ENCODE results near the gene ETV6. TPM values are rescaled to one million over a fixed set of nuclear protein-coding genes. Genes with fewer than 3 reads are reported as not detected.

The ETV6 gene
- total RNA-seq, 6 experiments from 2014 or later = 14.6 to 20.5 (median 16.6) TPM

DNA sequence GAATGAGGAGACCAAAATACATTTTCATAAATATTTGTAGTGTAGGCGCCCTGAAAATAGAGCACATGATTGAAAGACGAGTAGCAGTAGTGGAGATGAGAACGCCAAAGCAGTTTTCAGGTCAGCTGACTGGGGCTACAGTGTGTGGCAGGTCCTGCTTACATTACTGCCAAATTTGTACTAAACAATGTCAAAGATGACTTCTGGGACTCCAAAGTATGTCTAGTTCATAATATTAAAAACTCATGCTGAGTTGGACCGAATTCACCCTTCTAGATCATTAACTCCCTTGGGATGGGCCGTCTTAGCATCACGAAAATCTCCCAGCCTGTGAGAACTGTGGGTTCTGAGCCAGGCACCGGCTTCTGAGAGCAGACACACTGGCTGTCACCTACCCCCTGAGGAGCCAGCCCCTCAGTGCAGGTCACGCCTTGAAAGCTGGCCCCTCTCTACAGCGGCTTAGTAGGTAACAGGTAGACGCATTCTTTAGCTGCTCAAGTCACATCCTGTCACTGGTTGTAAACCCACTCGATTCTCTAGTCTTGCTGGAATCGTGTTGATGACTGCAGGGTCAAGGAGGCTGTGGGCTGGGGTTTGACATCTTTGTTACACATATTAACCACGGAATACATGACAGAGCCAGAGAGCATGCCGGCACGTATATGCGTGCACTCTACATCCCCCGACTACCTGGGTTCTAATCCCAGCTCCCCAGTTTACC lies 210.4 kb downstream of the ETV6 start:
- Mint-ChIP-seq H3K27me3 (ENCODE audit: insufficient read depth) (peaks cover 2% of the 10 kb centered on the region; the same call in 1 of the 2 replicates), H3K27ac (no peak overlapping the region), H3K4me1 (ENCODE audit: low read depth) (peaks cover 31% of the 10 kb centered on the region), H3K9me3 (no peaks in the 10 kb centered on the region), H3K4me3 (no peak overlapping the region), H3K36me3 (ENCODE audit: low read depth) (peaks cover 26% of the 10 kb centered on the region)
- DNase-seq = no peak
- TF ChIP-seq, protein P1, sequence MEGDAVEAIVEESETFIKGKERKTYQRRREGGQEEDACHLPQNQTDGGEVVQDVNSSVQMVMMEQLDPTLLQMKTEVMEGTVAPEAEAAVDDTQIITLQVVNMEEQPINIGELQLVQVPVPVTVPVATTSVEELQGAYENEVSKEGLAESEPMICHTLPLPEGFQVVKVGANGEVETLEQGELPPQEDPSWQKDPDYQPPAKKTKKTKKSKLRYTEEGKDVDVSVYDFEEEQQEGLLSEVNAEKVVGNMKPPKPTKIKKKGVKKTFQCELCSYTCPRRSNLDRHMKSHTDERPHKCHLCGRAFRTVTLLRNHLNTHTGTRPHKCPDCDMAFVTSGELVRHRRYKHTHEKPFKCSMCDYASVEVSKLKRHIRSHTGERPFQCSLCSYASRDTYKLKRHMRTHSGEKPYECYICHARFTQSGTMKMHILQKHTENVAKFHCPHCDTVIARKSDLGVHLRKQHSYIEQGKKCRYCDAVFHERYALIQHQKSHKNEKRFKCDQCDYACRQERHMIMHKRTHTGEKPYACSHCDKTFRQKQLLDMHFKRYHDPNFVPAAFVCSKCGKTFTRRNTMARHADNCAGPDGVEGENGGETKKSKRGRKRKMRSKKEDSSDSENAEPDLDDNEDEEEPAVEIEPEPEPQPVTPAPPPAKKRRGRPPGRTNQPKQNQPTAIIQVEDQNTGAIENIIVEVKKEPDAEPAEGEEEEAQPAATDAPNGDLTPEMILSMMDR (IDR thresholded peaks at IDR 0.05) = no peak

DNA sequence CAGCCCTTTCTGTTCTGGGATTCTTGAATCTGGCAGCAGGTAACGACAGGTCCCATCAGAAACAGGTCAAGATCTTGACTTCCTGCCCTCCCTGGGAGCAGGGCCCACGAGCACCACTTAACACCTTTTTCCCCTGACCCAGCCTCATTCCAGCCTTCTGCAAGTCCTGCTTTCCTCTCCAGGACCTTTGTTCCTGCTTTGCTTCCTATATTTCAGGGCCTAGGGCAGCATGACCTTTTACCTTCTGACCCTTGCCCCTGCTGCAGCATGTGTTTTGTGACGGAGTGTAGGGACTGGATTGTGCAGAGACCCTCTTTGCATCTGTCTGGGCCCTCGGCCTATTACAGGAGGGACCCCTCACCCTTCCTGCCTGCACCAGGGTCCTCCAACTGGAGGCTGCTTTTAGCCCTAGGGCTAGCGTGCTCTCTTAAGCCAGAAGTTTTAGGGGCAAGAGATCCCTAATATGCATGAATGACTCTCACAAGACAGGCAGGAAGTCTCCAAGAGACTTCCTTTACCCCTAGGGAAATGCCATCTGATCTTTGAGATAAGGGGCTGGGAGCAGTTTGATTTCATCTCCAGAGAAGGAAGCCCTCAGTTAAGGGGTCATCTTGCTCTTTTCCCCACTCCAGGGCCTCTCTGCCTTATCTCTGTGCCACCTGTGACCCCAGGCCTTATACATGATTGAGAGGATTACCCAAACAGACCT lies 211.8 kb downstream of the ETV6 start:
- H3K36me3 Mint-ChIP-seq (ENCODE audit: low read depth) = peaks cover 30% of the 10 kb centered on the region
- no peak overlapping the region; the same call in 1 of the 2 replicates for H3K27ac Mint-ChIP-seq
- peaks cover 21% of the 10 kb centered on the region for H3K4me1 Mint-ChIP-seq (ENCODE audit: low read depth)
- TF ChIP-seq, protein P1 (IDR thresholded peaks at IDR 0.05) = no peak
- no peak for DNase-seq
- peaks cover 8% of the 10 kb centered on the region for H3K9me3 Mint-ChIP-seq
- no peak overlapping the region for H3K4me3 Mint-ChIP-seq
- peaks cover 2% of the 10 kb centered on the region; the same call in 1 of the 2 replicates for H3K27me3 Mint-ChIP-seq (ENCODE audit: insufficient read depth)

DNA sequence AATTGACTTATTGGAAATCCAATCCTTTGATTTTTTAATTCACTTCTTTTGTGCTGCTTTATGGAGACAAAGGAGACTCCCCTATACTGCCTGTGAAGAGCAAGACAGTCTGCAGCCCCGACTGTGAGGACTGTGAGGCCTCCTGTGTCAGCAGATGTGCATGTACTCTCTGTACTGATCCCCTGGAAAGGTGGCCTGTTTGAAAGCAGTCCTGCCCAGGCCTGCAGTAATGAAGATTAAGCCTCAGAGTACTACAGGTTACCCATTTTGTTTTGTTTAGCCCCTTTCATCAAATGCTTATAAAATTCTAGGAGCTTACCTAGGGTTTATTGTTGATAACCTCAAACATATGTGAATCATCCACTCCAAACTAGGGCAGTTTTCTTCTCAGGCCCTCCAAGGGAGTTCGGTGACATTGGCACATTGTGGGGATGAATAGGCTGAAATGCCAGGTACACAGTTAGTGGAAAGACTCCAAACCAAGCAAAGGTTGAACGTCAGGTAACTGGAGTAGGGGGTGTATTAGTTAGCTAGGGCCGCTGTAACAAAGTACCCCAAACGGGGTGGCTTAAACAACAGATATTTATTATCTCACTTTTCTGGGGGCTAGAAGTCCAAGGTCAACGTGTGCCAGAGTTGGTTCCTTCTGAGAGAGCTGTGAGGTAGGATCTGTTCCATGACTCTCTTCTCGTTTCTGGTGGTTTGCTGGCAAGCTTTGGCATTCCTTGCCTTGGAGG lies 212.6 kb downstream of the ETV6 start:
- DNase-seq = no peak
- no peak overlapping the region for H3K4me3 Mint-ChIP-seq
- TF ChIP-seq, protein P1 (IDR thresholded peaks at IDR 0.05) = no peak
- peaks cover 21% of the 10 kb centered on the region for H3K4me1 Mint-ChIP-seq (ENCODE audit: low read depth)
- H3K9me3 Mint-ChIP-seq = peaks cover 15% of the 10 kb centered on the region
- H3K27ac Mint-ChIP-seq = peak overlapping the region; percentile 58; the same call in 1 of the 2 replicates
- H3K27me3 Mint-ChIP-seq (ENCODE audit: insufficient read depth) = peaks cover 2% of the 10 kb centered on the region; the same call in 1 of the 2 replicates
- H3K36me3 Mint-ChIP-seq (ENCODE audit: low read depth) = peaks cover 37% of the 10 kb centered on the region

DNA sequence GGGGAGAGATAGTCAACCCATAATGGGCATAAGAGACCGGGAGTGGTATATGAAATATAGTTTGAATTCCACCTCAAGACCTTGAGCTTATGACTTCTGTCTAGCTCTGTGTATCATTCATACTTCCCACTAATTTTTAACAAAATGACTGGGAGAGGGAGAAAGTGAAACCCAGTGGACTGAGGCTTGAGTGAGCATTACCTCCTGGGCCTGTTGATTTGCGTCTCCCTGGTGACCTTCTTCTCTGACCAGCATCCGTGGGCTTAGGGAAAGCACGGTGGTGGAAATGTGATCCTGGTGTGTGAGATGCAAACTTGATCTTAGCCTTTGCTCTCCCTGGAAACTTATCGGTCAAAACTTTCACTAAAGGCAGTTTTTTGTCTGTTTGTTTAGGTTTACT lies 213.3 kb downstream of the ETV6 start:
- H3K27me3 Mint-ChIP-seq (ENCODE audit: insufficient read depth) = peaks cover 2% of the 10 kb centered on the region; the same call in 1 of the 2 replicates
- H3K4me3 Mint-ChIP-seq = no peak overlapping the region; the same call in 1 of the 2 replicates
- H3K4me1 Mint-ChIP-seq (ENCODE audit: low read depth) = peaks cover 21% of the 10 kb centered on the region
- H3K27ac Mint-ChIP-seq = peak overlapping the region; percentile 58; the same call in 1 of the 2 replicates
- peaks cover 39% of the 10 kb centered on the region for H3K36me3 Mint-ChIP-seq (ENCODE audit: low read depth)
- TF ChIP-seq, protein P1 (IDR thresholded peaks at IDR 0.05) = no peak
- peaks cover 16% of the 10 kb centered on the region for H3K9me3 Mint-ChIP-seq
- DNase-seq = no peak

DNA sequence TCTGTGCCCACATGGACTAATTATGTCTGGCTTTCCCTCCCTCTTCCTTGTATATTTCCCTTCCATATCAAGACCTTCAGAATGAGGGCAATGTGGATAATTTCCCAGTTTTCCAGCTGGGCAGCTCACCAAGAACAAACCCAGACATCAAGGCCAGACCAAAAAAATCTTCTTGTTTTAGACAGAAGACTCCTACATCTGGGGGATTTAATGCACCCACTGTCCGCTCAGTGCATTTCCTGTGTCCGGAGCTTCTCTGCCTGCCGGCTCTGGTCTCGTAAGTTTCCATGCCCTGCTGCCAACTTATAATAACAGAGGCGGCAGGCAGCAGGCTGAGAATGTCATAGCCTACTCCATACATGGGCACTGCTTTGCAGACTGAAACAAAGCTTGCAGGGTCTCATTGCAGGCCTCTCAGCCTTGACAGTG lies 214.0 kb downstream of the ETV6 start:
- H3K27ac Mint-ChIP-seq = peak overlapping the region; percentile 58; the same call in 1 of the 2 replicates
- TF ChIP-seq, protein P1 (IDR thresholded peaks at IDR 0.05) = no peak
- peaks cover 16% of the 10 kb centered on the region for H3K9me3 Mint-ChIP-seq
- H3K27me3 Mint-ChIP-seq (ENCODE audit: insufficient read depth) = no peaks in the 10 kb centered on the region
- H3K4me1 Mint-ChIP-seq (ENCODE audit: low read depth) = peaks cover 21% of the 10 kb centered on the region
- H3K4me3 Mint-ChIP-seq = peak overlapping the region; percentile 20; the same call in 1 of the 2 replicates
- DNase-seq = no peak
- H3K36me3 Mint-ChIP-seq (ENCODE audit: low read depth) = peaks cover 36% of the 10 kb centered on the region

Data from HFFc6 (cell line).